ENCODE data around the gene PPP3CA. TPM values are rescaled to one million over a fixed set of nuclear protein-coding genes. Genes with fewer than 3 reads are reported as not detected.

The PPP3CA gene
- total RNA-seq, 4 donors from 2014 or later: 41.1 to 69.5 (median 53.6) TPM

GRCh38 chr4:101258883-101259282 is 88.4 kb downstream of the PPP3CA start:
- no peak for TF ChIP-seq CTCF (IDR thresholded peaks at IDR 0.05; ENCODE audit: low read depth)

DNA sequence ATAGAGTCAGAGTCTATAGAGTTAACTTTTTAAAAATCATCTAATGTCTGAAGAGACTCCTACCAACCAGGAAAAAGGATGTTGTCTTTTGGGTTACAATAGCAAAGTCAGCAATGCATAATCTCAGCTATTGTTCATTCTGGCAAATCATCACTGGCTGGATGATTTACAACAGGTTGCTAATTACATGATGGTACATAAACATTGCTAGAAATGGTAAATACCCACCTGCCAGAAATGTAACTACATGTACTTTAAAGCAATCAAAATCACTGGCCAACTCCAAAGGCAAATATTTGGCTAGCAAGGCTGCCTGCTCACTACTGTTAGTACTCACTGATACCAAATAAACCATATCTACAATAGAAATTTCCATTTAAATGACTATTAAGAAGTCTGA is 91.1 kb downstream of the PPP3CA start:
- TF ChIP-seq CTCF (IDR thresholded peaks at IDR 0.05; ENCODE audit: low read depth): no peak

GRCh38 chr4:101254776-101255175 is 92.5 kb downstream of the PPP3CA start:
- TF ChIP-seq CTCF (IDR thresholded peaks at IDR 0.05; ENCODE audit: low read depth): no peak

DNA sequence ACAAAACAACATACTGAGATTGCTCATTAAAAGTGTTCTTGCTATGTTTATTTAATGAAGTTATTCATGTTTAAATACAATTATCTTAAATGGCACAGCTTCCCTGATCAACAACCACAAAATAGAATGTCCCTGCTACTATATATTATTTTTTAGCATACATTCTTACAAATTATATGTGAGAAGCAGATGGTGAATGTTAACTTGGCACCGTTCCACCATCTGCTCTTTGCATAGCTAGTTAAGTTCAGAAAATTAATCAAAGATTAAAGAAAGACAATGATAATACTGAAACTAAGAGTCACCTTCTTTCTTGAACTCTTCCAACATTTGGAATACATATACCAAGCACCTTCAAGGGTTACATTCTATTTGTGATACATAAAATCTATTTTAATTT is 94.2 kb downstream of the PPP3CA start:
- TF ChIP-seq CTCF (IDR thresholded peaks at IDR 0.05; ENCODE audit: low read depth): no peak

DNA sequence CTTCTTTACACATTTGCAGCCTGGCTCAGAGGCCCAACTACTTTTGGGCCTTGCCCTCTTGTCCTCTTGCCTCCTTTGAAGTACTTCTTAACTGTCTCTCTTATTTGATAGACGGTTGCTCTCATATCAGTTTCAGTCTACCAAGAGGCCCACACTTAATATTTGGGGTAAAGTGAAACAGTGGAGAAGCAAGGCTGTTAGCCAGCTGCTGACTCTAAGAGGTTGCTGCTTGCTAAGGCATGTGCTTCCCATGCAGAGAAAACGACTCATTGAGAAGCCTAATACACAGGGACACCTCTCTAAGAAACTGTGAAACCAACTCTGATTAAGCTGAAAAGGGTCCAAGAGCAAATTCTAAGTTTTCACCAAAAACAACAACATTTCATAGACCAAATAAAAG is 94.6 kb downstream of the PPP3CA start:
- no peak for TF ChIP-seq CTCF (IDR thresholded peaks at IDR 0.05; ENCODE audit: low read depth)

- TF ChIP-seq CTCF (IDR thresholded peaks at IDR 0.05; ENCODE audit: low read depth): no peak
These were observed 96.1 kb downstream of the PPP3CA start for GRCh38 chr4:101251261-101251660.

- TF ChIP-seq CTCF (IDR thresholded peaks at IDR 0.05; ENCODE audit: low read depth): no peak
These were observed 103.0 kb downstream of the PPP3CA start for GRCh38 chr4:101244349-101244748.
